HG03060 (cell line): ENCODE results near the gene EXOC4.

ENCODE experiments used
- ATAC-seq: cut with Tn5 transposase; IDR thresholded peaks from one replicate; pipeline ENCODE4 v1.9.1; 2021; ENCODE audit warnings: low read depth, moderate number of reproducible peaks; ENCODE audit not compliant: unreplicated experiment

The EXOC4 gene

DNA sequence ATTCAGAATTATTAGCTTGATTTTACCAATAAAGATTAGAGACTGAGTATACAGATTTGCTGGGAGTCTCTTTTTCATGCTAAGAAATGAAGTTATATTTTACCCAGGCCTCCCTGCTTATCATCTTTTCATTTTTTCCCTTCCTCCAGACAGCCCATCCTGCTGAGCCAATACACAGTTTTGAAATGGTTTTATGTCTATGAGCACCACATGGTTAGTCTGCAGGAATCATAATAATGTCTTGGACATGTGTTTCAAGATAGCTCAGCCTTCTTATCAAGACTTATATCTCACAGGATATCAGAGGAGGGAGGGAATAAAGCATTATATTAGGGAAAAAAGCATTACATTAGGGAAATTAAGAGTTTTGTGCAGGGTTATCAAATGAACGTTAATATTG lies 157.1 kb downstream of the EXOC4 start:
- ATAC-seq = no peak

DNA sequence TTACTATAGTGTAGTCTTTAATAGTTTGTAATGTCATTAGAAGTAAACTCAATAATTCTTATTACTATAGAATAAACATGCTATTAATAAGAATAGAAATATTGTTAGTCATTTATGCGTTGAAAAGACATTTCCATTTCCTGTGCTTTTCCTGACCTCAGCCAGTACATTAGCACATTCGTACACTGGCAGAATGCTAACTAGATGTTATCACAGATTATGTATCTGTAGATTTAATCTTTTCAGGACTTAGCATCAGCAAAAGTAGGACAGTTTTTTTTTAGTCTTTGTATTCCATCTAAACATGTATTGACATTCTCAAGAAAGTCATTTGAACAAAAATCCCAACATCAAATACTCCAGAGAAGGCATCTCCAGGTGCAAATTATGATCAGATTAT lies 158.5 kb downstream of the EXOC4 start:
- no peak for ATAC-seq

GRCh38 chr7:133412942-133413341 lies 160.1 kb downstream of the EXOC4 start:
- no peak for ATAC-seq

DNA sequence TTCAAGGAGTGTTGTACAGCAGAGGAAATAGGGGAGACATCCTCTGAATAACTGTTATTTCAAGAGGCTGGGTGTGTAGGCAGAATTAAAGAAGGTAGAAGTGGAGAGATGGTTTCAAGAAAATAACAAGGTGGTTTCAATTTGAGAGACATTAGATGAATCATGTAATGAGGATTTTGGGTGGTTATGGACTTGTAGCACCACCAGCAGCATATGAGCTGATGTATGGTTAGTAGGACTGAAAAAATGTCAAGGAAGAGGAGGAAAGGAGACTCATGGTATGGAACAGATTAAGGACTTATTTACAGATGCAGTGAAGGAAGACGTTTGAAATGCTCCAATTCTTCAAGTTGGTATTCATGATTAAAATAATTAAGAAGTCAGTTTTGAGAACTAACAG lies 166.2 kb downstream of the EXOC4 start:
- no peak for ATAC-seq

DNA sequence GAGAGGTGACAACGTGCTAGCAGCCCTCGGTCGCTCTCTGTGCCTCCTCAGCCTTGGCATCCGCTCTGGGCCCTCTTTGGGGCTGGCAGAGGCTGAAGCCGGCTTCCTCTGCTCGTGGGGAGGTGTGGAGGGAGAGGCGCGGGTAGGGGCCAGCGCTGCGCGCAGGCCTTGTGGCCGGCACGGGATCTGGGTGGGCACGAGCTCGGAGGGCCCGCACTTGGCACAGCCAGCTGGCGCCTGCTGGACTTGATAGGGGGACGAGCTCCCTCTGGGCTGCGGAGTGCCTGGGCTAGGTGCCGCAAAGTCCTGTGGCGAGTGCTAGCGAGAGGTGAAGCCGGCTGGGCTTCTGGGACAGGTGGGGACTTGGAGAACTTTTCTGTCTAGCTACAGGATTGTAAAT lies 170.7 kb downstream of the EXOC4 start:
- ATAC-seq = no peak

- ATAC-seq = no peak
Observed at GRCh38 chr7:133428326-133428725, 175.4 kb downstream of the EXOC4 start.

DNA sequence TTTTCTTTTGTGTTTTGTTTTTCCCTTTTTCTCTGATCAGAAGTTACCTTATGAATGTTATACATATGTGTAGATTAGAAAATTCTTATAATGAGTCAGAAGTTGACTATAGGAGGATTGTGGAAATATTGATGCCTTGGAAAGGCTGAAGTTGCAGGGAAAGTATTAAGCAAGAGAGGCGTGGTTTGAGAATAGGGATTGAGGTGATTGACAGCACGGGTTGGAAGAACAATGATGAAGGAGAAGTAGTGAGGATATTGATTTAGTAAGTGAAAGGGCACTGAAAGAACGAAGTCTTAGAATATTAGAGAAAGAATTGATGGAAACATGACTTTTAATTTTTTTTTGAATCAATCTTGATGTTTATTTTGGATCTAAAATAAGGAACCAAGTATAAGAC lies 176.0 kb downstream of the EXOC4 start:
- no peak for ATAC-seq

DNA sequence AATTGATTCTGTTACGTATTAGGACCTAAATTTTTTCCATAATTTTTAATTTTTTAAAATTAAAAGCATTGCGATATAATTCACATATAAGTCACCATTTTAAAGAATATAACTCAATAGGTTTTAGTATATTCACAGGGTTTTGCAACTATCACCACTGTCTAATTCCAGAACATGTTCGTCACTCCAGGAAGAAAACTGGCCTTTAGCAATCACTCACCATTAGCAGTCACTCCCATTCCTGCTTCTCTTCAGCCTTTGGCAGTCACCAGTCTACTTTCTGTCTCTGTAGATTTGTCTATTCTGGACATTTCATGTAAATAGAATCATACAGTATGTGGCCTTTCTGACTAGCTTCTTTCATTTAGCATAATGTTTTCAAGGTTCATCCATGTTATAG lies 176.5 kb downstream of the EXOC4 start:
- ATAC-seq = no peak

GRCh38 chr7:133431134-133431724 lies 178.4 kb downstream of the EXOC4 start:
- no peak for ATAC-seq

GRCh38 chr7:133433165-133433812 lies 180.4 kb downstream of the EXOC4 start:
- ATAC-seq = no peak

GRCh38 chr7:133434246-133434865 lies 181.5 kb downstream of the EXOC4 start:
- no peak for ATAC-seq

DNA sequence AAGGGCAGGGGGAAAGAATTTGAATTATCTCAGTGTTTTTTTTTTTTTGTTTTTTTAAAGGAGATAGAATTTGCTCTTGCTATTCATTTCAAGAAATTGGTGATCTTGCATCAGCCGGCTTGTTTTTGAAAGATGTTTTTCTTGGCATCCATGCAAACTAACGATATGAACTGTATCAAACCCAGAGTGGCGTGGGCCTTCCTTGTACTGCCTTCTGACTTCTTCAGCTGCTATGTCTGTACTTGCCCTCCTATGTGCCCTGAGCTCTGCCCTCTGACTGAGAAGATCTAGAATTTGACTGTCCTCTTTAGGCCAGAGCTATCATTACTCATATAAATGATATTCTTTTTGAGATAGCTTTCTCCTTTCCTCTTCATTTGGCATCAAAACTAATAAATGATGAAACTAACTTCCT lies 183.1 kb downstream of the EXOC4 start:
- ATAC-seq = no peak

- ATAC-seq = no peak
Observed at GRCh38 chr7:133437544-133437943, 184.7 kb downstream of the EXOC4 start.

- ATAC-seq = no peak
Observed at GRCh38 chr7:133442818-133443217, 189.9 kb downstream of the EXOC4 start.

GRCh38 chr7:133445617-133446016 lies 192.7 kb downstream of the EXOC4 start:
- ATAC-seq = no peak

DNA sequence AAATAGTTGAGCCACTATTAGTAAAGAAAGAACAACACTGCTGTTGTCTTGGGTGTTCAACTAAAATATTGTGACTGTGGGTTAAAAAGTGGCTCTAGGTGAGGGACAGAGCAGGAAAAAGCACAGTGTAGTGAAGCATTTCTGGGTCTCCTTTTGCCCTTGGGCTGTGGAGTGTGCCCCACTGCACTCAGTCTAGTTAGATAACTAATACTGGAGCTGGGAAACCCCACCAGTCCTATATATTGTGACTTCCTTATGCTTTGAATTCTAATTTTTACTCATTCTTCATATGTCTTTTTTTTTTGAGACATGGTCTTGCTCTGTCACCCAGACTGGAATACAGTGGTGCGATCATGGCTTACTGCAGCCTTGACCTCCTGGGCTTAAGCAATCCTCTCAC lies 195.1 kb downstream of the EXOC4 start:
- no peak for ATAC-seq

GRCh38 chr7:133452577-133452976 lies 199.7 kb downstream of the EXOC4 start:
- no peak for ATAC-seq

GRCh38 chr7:133458688-133459087 lies 205.8 kb downstream of the EXOC4 start:
- ATAC-seq = no peak

GRCh38 chr7:133461421-133461820 lies 208.5 kb downstream of the EXOC4 start:
- ATAC-seq = no peak

DNA sequence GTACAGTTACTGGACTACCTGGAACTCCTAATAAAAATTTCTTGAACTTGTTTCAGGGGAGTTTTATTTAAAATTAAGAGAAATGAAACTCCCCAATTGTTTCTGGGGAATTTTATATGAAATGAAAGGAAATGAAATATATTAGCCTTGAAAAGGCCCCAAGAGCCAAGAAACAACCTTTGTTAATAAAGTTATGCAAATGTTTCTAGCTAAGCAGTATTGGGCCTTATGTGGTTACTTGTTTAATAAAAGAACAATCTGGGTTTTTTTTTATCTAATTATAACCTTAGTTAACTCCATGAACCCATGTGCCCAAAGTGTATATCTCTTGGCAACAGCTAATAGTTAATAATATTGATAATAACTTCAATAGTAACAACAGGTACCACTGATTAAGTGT lies 222.8 kb downstream of the EXOC4 start:
- no peak for ATAC-seq

- ATAC-seq = no peak
Observed at GRCh38 chr7:133477791-133478190, 224.9 kb downstream of the EXOC4 start.

GRCh38 chr7:133478591-133479135 lies 225.8 kb downstream of the EXOC4 start:
- no peak for ATAC-seq
